ENCODE results near the gene LCOR.
"Not testable (repeated sequence)": the region's sequence is repeated elsewhere in the genome, so short reads cannot be mapped to it uniquely, and the experiment has no call there.

LCOR gene

GRCh38 chr10:96831867-96832720 lies at the start of gene LCOR:
Gene LCOR (plus strand): TSS chr10:96832298. CDS start chr10:96949058, 116,760 bp downstream.
- peak; percentile 98 for DNase-seq (ENCODE audit: low spot score)

- no peak for DNase-seq (ENCODE audit: low spot score)
Measured at GRCh38 chr10:96784253-96784652, 47.8 kb upstream of the LCOR start.

- peak; percentile 74 for DNase-seq (ENCODE audit: low spot score)
Measured at GRCh38 chr10:96789571-96790108, 42.5 kb upstream of the LCOR start.

GRCh38 chr10:96791902-96792301 lies 40.2 kb upstream of the LCOR start:
- DNase-seq (ENCODE audit: low spot score): no peak

- DNase-seq (ENCODE audit: low spot score): no peak
Measured at GRCh38 chr10:96794836-96795733, 37.0 kb upstream of the LCOR start.

GRCh38 chr10:96797485-96797884 lies 34.6 kb upstream of the LCOR start:
- no peak for DNase-seq (ENCODE audit: low spot score)

GRCh38 chr10:96803288-96803664 lies 28.8 kb upstream of the LCOR start:
- DNase-seq (ENCODE audit: low spot score): no peak

GRCh38 chr10:96814264-96814663 lies 17.8 kb upstream of the LCOR start:
- DNase-seq (ENCODE audit: low spot score): no peak

- DNase-seq (ENCODE audit: low spot score): not testable (repeated sequence)
Measured at GRCh38 chr10:96818971-96819370, 13.1 kb upstream of the LCOR start.

- DNase-seq (ENCODE audit: low spot score): no peak
Measured at GRCh38 chr10:96820765-96821164, 11.3 kb upstream of the LCOR start.

- DNase-seq (ENCODE audit: low spot score): no peak
Measured at GRCh38 chr10:96826438-96826837, 5.7 kb upstream of the LCOR start.

GRCh38 chr10:96828609-96829008 lies 3.5 kb upstream of the LCOR start:
- no peak for DNase-seq (ENCODE audit: low spot score)

- DNase-seq (ENCODE audit: low spot score): no peak
Measured at GRCh38 chr10:96829029-96829773, 2.9 kb upstream of the LCOR start.

GRCh38 chr10:96830511-96831199 lies 1.4 kb upstream of the LCOR start:
- DNase-seq (ENCODE audit: low spot score): peak; percentile 72

GRCh38 chr10:96831200-96831866 lies 765 bp upstream of the LCOR start:
- no peak for DNase-seq (ENCODE audit: low spot score)

- DNase-seq (ENCODE audit: low spot score): peak; percentile 92
Measured at GRCh38 chr10:96832721-96833219, 672 bp downstream of the LCOR start.

- peak; percentile 29 for DNase-seq (ENCODE audit: low spot score)
Measured at GRCh38 chr10:96833220-96834001, 1.3 kb downstream of the LCOR start.

- DNase-seq (ENCODE audit: low spot score): no peak
Measured at GRCh38 chr10:96834120-96834519, 2.0 kb downstream of the LCOR start.

- DNase-seq (ENCODE audit: low spot score): no peak
Measured at GRCh38 chr10:96835899-96836298, 3.8 kb downstream of the LCOR start.

GRCh38 chr10:96838529-96838928 lies 6.4 kb downstream of the LCOR start:
- DNase-seq (ENCODE audit: low spot score): no peak
